Astrocyte of the hippocampus (primary cell): ENCODE results near the gene MUC5B.
"Not testable (repeated sequence)": the region's sequence is repeated elsewhere in the genome, so short reads cannot be mapped to it uniquely, and the experiment has no call there.

Experiments
- DNase-seq: peaks from one replicate; pipeline ENCODE4 v3.0.0; 2011; ENCODE audit warnings: low read depth, low spot score

The MUC5B gene

DNA sequence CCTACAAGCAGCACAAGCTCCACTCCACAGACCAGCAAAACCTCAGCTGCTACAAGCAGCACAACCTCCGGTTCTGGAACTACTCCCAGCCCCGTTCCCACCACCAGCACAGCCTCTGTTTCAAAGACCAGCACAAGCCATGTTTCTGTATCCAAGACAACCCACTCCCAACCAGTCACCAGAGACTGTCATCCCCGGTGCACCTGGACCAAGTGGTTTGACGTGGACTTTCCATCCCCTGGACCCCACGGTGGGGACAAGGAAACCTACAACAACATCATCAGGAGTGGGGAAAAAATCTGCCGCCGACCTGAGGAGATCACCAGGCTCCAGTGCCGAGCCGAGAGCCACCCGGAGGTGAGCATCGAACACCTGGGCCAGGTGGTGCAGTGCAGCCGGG is 33.0 kb upstream of the MUC5B start:
- DNase-seq = not testable (repeated sequence)

DNA sequence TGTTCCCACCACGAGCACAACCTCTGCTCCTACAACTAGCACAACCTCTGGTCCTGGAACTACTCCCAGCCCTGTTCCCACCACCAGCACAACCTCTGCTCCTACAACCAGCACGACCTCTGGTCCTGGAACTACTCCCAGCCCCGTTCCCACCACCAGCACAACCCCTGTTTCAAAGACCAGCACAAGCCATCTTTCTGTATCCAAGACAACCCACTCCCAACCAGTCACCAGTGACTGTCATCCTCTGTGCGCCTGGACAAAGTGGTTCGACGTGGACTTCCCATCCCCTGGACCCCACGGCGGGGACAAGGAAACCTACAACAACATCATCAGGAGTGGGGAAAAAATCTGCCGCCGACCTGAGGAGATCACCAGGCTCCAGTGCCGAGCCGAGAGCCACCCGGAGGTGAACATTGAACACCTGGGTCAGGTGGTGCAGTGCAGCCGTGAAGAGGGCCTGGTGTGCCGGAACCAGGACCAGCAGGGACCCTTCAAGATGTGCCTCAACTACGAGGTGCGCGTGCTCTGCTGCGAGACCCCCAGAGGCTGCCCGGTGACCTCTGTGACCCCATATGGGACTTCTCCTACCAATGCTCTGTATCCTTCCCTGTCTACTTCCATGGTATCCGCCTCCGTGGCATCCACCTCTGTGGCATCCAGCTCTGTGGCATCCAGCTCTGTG is 30.9 kb upstream of the MUC5B start:
- not testable (repeated sequence) for DNase-seq

DNA sequence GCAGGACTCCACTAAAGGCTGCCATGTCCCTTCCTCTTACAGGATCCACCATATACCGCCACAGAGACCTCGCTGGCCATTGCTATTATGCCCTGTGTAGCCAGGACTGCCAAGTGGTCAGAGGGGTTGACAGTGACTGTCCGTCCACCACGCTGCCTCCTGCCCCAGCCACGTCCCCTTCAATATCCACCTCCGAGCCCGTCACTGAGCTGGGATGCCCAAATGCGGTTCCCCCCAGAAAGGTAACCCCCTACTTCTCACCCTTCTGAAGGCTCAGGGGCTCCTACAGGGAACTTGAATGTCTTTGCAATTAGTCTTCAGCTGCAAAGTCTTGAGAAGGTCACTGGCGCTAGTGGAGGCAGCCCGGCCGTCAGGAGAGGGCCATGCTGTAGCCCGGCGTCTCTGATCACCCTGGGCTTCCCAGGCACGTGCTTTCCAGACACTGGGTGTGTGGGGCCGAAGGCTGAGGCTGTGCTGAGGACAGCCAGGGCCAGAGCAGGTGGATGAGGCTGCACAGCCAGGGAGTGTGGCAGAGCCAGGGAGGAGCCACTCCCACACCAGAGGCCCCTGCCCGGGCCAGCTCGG is 30.0 kb upstream of the MUC5B start:
- DNase-seq = no peak

DNA sequence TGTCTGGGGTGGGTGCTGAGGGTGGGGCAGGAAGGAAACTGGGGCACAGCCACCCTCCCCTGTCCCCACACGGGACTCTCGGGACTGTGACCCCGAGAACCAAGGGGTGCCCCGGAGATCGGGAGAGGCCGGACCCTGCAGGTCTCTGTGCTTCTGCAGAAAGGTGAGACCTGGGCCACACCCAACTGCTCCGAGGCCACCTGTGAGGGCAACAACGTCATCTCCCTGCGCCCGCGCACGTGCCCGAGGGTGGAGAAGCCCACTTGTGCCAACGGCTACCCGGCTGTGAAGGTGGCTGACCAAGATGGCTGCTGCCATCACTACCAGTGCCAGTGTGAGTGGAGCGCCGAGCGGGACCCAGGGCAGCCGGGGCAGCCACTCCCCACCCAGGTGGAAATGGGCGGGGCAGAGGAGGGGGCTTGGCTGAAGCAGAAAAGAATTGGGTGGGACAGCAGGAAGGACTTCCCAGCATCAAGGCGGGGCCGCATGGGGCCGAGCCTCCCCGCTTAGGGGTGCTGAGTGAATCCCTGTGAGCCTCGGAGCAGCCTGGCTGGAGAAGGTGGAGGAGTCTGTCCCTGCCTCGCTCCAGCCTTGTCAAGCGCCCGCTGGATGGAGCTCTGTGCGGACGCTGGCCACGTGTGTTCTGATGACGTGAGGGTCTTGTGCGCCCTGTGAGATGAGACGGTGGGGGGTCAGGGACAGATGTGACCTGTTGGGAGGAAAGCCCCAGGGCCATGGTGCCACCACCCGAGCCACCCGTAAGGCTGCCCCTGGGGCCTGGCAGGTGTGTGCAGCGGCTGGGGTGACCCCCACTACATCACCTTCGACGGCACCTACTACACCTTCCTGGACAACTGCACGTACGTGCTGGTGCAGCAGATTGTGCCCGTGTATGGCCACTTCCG is 29.3 kb upstream of the MUC5B start:
- DNase-seq = no peak

DNA sequence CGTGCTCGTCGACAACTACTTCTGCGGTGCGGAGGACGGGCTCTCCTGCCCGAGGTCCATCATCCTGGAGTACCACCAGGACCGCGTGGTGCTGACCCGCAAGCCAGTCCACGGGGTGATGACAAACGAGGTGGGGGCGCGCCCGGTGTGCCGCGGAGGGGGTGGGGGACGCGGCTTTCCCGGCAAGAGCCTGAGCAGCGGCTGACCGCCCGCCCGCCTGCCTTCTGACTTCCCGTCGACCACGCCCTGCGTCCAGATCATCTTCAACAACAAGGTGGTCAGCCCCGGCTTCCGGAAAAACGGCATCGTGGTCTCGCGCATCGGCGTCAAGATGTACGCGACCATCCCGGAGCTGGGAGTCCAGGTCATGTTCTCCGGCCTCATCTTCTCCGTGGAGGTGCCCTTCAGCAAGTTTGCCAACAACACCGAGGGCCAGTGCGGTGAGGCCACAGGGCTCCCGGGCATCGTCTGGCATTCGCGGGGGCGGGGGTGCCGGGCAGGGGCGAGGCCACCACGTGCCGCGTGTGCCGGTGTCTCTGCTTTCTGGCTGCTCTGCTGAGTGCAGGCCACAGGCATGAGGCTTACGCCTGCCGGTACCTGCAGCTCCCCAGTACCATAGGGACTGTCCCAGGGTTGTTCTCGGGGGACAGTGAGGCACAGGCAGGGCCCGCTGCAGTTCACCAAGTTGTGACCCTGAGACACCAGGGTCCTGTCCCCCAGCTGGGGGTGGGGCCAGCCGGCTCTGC is 28.5 kb upstream of the MUC5B start:
- no peak for DNase-seq

DNA sequence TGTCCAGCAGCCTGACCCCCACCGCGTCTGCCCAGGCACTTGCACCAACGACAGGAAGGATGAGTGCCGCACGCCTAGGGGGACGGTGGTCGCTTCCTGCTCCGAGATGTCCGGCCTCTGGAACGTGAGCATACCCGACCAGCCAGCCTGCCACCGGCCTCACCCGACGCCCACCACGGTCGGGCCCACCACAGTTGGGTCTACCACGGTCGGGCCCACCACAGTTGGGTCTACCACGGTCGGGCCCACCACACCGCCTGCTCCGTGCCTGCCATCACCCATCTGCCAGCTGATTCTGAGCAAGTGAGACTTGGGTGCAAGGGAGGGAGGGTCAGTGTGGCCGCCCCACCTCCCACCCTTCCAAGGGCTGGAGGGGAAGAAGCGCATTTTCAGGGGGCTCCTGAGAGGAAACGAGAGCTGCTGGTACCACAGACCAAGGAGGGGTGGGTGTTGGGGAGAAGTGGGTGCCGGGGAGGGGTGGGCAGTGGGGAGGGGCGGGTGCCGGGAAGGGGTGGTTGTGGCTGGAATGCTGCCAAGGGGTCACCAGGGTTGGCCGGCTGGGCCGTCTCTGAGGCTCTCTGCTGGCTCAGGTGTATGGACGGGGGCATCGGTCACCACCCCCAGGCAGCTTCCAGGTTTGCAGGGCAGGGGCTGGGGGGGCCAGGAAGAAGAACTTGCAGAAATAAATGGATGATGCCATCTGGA is 27.7 kb upstream of the MUC5B start:
- no peak for DNase-seq

DNA sequence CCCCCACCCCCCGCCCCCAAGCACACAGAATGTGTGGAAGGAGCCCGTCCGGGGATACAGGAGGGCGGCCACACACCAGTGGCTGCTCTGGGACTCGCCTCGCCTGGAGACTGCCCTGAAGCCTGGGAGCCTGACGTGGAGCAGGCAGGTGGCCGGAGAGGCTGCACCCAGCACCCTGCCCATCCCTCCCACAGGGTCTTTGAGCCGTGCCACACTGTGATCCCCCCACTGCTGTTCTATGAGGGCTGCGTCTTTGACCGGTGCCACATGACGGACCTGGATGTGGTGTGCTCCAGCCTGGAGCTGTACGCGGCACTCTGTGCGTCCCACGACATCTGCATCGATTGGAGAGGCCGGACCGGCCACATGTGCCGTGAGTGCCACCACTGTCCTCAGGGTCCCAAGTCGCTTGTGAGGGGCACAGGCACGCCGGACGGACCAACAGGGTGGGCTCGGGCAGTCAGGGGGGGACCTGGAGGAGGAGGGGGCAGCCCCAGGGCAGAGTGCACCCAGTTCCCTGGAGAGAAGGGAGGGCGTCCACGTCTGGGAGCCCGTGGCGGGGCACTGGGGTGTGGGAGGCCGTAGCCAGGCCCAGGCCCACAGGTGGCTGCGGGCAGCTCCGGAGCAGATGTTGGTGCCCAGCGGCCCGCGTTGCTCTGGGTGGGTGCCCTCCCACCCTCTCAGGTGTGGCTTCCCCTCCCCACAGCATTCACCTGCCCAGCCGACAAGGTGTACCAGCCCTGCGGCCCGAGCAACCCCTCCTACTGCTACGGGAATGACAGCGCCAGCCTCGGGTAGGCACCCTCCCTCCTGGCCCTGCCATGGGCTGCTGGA is 27.0 kb upstream of the MUC5B start:
- no peak for DNase-seq

DNA sequence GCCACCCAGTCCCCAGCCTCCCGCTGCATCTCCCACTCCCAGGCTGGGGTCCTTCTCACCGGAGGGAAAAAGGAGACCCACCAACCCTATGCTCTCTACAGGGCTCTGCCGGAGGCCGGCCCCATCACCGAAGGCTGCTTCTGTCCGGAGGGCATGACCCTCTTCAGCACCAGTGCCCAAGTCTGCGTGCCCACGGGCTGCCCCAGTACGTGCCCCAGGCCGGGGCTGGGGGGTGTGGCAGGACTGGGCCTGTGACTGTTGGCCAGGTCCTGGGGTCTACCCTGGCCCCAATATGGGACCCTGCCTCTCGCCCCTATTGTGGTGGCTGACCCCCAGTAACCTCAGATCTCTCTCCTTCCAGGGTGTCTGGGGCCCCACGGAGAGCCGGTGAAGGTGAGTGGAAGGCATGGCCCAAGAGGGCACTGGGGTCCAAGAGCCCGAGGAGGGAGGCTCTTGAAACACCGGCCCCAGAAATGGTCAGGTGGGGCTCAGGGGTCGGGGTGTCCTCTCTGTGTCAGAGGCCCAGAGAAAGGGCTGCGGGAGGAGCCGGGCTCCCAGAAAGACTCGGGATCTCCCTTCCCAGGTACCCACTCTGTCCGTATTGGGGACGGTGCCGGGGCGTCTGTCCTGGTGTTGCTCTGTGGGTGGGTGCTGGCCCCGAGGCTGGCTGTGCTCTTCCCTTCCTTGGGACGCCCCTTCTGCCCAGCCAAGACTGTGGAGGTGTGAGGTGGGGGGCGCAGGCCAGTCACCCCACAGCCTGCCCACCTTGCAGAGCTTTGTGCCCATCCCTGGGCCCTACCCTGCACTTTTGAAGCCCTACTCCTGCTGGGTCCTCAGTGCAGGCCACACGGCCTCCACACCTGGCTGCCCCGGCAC is 26.1 kb upstream of the MUC5B start:
- DNase-seq = no peak

DNA sequence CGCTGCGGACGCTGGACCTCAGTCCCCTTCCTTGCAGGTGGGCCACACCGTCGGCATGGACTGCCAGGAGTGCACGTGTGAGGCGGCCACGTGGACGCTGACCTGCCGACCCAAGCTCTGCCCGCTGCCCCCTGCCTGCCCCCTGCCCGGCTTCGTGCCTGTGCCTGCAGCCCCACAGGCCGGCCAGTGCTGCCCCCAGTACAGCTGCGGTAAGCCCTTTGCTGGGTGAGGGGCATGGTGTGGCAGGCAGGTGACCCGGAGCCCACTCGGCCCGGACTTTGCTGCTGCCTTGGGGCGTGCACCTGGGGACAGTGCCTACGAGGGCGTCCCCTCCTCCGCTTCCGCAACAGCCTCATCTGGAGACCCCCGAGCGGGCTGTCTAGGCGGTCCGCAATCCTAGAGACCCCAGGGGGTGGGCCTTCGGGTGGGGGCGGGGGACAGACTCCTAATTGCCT is 25.4 kb upstream of the MUC5B start:
- no peak for DNase-seq

DNA sequence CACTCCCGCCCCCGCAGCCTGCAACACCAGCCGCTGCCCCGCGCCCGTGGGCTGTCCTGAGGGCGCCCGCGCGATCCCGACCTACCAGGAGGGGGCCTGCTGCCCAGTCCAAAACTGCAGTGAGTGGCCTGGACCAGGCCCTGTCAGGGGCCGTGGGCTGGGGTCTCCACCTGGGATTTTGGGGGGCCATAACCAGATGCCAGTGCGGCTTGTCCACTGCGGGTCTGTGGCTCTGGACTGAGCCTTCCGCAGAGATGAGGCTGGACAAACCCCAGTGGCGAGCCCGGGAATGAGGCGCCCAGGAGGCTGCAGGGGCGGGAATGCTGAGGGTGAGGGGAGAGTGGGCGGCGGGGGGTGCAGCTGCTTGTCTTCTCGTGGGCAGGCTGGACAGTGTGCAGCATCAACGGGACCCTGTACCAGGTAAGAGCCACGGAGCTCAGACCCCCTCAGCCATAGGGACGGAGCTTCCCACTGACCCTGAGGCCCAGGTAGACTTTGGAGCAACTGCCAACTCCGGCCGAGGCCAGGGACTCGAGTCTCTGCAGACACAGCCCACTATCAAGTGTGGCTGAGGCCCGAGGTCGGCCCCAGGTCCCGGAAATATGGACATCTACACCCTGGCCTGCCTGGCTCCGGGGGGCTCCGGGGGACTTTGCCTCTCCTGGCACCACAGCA is 24.8 kb upstream of the MUC5B start:
- no peak for DNase-seq

DNA sequence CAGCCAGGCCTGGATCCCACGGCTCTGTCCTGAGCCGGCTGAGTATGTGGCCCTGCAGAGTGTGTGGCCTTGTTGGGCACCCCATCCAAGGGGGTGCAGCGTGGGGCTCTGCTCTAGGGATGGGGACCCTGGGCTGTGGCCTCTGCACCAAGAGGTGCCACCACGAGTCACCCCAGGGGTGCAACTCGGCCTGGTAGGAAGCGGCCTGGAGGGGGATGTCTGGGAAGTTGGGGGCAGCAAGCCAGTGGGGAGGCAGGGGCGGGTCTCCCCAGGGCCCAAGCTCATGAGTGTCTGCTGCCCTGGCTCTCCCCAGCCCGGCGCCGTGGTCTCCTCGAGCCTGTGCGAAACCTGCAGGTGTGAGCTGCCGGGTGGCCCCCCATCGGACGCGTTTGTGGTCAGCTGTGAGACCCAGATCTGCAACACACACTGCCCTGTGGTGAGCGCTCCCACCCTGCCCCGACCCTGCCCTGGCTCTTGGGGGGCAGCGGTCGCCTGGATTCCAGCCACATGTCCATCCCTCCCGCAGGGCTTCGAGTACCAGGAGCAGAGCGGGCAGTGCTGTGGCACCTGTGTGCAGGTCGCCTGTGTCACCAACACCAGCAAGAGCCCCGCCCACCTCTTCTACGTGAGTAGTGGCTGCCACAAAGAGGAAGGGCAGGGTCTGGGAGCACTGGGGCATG is 24.2 kb upstream of the MUC5B start:
- DNase-seq = no peak

DNA sequence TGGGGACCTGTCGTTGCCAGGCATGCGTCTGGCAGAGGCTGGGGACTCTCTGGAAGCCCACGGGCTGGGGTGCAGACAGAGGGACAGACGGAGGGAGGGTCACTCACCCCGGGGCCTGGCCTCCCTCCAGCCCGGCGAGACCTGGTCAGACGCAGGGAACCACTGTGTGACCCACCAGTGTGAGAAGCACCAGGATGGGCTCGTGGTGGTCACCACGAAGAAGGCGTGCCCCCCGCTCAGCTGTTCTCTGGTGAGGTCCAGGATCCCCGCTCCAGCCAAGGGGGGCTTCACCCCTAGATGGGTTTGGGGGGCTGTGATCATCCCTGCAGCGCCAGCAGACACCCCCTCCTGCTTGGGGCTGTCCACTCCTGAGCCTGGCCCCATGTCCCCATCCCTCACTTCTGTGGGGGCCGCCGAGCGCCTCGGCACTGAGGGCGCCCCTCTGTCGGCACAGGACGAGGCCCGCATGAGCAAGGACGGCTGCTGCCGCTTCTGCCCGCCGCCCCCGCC is 23.6 kb upstream of the MUC5B start:
- DNase-seq = no peak

DNA sequence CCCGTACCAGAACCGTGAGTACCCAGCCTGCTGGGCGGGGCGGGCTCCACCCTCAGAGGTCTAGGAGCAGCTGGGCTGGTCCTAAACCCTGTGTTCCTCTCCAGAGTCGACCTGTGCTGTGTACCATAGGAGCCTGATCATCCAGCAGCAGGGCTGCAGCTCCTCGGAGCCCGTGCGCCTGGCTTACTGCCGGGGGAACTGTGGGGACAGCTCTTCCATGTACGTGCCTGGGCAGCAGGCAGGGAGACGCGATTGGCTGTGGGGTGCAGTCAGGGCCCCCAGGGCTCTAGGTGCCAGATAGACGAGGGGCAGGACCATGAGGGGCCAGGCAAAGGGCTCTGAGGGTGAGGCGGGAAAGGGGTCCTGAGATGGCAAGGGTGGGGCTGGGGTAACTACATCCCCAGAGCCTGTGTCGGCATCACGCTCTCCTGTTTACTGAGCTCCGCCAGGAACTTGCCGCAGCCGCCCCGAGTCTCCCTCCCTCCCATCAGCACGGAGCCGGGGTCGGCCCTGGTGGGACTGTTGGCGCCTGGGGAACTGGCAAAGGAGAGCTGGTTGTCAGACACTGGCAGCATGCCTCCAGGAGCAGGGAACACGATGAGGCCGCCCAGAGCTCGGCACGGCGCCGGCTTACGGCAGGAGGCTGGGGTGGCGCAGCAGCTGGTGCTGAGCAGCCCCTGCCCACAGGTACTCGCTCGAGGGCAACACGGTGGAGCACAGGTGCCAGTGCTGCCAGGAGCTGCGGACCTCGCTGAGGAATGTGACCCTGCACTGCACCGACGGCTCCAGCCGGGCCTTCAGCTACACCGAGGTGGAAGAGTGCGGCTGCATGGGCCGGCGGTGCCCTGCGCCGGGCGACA is 22.9 kb upstream of the MUC5B start:
- no peak for DNase-seq

DNA sequence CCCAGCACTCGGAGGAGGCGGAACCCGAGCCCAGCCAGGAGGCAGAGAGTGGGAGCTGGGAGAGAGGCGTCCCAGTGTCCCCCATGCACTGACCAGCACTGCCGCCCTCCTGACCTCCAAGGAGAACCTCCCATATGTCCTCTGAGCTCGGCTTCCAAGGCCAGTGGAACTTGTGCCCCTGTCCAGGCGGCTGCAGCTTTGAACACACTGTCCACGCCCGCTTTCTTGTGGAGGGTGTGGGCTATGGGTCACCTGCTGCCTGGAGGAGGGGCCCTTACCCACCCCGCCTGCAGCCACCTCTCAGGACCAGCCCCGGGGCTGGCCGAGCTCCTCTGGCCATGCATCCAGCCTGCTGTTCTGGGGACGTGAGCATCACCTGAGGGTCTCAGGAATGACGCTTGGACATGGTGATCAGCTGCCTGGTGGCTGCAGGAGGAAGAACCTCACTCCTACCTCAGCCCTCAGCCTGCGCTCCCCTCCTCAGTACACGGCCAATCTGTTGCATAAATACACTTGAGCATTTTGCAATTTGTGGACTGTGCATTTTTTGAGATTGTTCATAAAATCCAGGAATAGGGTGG is 22.2 kb upstream of the MUC5B start:
- DNase-seq = no peak

DNA sequence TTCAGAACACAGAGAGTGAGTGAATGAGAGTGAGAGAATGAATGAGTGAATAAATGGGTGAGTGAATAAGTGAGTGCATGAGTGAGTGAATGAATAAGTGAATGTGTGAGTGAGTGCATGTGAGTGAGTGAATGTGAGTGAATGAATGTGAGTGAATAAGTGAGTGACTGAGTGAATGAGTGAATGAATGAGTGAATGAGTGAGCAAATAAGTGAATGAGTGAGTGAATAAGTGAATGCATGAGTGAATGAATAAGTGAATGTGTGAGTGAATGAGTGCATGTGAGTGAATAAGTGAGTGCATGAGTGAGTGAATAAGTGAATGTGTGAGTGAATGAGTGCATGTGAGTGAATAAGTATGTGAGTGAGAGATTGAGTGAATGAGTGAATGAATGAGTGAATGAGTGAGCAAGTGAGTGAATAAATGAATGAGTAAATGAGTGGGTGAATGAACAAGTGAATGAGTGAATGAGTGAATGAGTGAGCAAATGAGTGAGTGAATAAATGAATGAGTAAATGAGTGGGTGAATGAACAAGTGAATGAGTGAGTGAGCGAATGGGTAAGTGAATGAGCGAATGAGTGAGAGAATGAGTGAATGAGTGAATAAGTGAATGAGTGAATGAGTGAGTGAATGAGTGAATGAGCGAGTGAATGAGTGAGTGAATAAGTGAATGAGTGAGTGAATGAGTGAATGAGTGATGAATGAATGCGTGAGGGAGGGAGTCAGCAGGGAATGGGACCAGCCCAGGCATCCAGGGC is 21.3 kb upstream of the MUC5B start:
- no peak for DNase-seq
